Testis (tissue), 2 donors: Measurements from ENCODE around the gene IGFLR1.

Experiments
- POLR2A ChIP-seq: fragments of 450-650 bp; IDR thresholded peaks from one replicate; pipeline ENCODE4 v1.6.1; 2017; ENCODE audit warnings: antibody characterized with exemption, mild to moderate bottlenecking, moderate library complexity
- TF ChIP-seq, protein P1 (sequence below), 3 experiments: fragments of 450-650 bp in 2 of 3; fragments of 200-600 bp in 1 of 3; sonication (generic) in 1 of 3; IDR thresholded peaks; one replicate each; pipeline ENCODE4 v1.5.1; 2016 to 2019; ENCODE audit warnings: antibody characterized with exemption in 3 of 3, mild to moderate bottlenecking in 2 of 3, moderate library complexity in 1 of 3

DNA sequence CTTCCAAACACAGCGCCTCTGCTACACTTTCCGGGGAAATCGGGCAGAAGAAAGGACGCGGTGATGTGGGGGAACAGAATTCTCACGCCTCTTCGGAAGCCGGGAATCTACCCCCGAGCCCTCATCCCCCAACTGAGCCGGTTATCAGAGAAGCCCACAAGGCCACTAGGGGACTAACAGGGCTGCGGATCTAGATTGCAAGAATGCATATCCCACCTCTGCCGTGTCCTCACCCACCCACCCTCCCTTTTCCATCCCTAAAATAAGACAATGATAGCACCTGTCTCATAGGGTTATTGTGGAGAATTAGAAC, 1.1 kb downstream of the IGFLR1 start:
- TF ChIP-seq, protein P1, sequence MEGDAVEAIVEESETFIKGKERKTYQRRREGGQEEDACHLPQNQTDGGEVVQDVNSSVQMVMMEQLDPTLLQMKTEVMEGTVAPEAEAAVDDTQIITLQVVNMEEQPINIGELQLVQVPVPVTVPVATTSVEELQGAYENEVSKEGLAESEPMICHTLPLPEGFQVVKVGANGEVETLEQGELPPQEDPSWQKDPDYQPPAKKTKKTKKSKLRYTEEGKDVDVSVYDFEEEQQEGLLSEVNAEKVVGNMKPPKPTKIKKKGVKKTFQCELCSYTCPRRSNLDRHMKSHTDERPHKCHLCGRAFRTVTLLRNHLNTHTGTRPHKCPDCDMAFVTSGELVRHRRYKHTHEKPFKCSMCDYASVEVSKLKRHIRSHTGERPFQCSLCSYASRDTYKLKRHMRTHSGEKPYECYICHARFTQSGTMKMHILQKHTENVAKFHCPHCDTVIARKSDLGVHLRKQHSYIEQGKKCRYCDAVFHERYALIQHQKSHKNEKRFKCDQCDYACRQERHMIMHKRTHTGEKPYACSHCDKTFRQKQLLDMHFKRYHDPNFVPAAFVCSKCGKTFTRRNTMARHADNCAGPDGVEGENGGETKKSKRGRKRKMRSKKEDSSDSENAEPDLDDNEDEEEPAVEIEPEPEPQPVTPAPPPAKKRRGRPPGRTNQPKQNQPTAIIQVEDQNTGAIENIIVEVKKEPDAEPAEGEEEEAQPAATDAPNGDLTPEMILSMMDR (IDR thresholded peaks at IDR 0.05) = no peak
- TF ChIP-seq POLR2A = no peak
